WERI-Rb-1 (cell line): Measurements from ENCODE around the gene ZMAT3.
"Not testable (repeated sequence)": the region's sequence is repeated elsewhere in the genome, so short reads cannot be mapped to it uniquely, and the experiment has no call there.

Experiments used
- DNase-seq: peaks from one replicate; pipeline ENCODE4 v3.0.0-alpha.2; 2020
- H3K27ac ChIP-seq: fragments of 250-450 bp; sonication (Bioruptor Pico); 2 replicates; pipeline ENCODE4 v1.5.1; 2020; ENCODE audit warnings: mild to moderate bottlenecking, moderate library complexity
- H3K27me3 ChIP-seq: fragments of 250-450 bp; sonication (Bioruptor Pico); 2 replicates; pipeline ENCODE4 v1.5.1; 2021; ENCODE audit warnings: mild to moderate bottlenecking, low read depth, moderate library complexity; ENCODE audit not compliant: insufficient read depth, severe bottlenecking
- H3K36me3 ChIP-seq: fragments of 250-450 bp; sonication (Bioruptor Pico); 2 replicates; pipeline ENCODE4 v1.5.1; 2020; ENCODE audit warnings: mild to moderate bottlenecking, moderate library complexity
- H3K4me3 ChIP-seq: 2 replicates; pipeline ENCODE4 v1.5.1; 2011; ENCODE audit warnings: low read depth, mild to moderate bottlenecking, control low read depth, low read length
- H3K9me3 ChIP-seq: fragments of 250-450 bp; sonication (Bioruptor Pico); 2 replicates; pipeline ENCODE4 v1.5.1; 2021; ENCODE audit warnings: mild to moderate bottlenecking, moderate library complexity; ENCODE audit not compliant: severe bottlenecking
- CTCF ChIP-seq: IDR thresholded peaks from 2 replicates; pipeline ENCODE4 v1.5.1; 2011; ENCODE audit warnings: low read depth, mild to moderate bottlenecking, control low read depth, inconsistent platforms, low read length

Gene ZMAT3

GRCh38 chr3:179071323-179072099 lies at the start of gene ZMAT3:
TSS of gene ZMAT3 (minus strand) at chr3:179071809. CDS start at chr3:179067752, 4,057 bp downstream.
- peak within 1 kb of the TSS; percentile 66 for H3K4me3 ChIP-seq
- H3K36me3 ChIP-seq: peaks cover 13% of the 10 kb centered on the region
- peak within 1 kb of the TSS; percentile 80 for H3K27ac ChIP-seq
- 0 out of 2 replicates have a peak, but pooled peaks have one; percentile 4 for TF ChIP-seq CTCF
- no peaks in the 10 kb centered on the region for H3K9me3 ChIP-seq
- H3K27me3 ChIP-seq: no peaks in the 10 kb centered on the region
- peak; percentile 83 for DNase-seq

- DNase-seq: no peak
- H3K27me3 ChIP-seq: no peaks in the 10 kb centered on the region
- TF ChIP-seq CTCF: no peak
- no peak overlapping the region for H3K27ac ChIP-seq
- H3K4me3 ChIP-seq: no peak overlapping the region
- peaks cover 2% of the 10 kb centered on the region for H3K9me3 ChIP-seq
- no peaks in the 10 kb centered on the region for H3K36me3 ChIP-seq
Measured at GRCh38 chr3:179116816-179117215, 45.2 kb upstream of the ZMAT3 start.

- not testable (repeated sequence) for H3K27ac ChIP-seq, H3K27me3 ChIP-seq, DNase-seq, H3K9me3 ChIP-seq, H3K36me3 ChIP-seq, H3K4me3 ChIP-seq
Measured at GRCh38 chr3:179115444-179115843, 43.8 kb upstream of the ZMAT3 start.

GRCh38 chr3:179113903-179114302 lies 42.3 kb upstream of the ZMAT3 start:
- no peak for DNase-seq
- Histone ChIP-seq H3K36me3 (no peaks in the 10 kb centered on the region), H3K9me3 (peaks cover 2% of the 10 kb centered on the region), H3K27me3 (no peaks in the 10 kb centered on the region), H3K4me3 (no peak overlapping the region), H3K27ac (no peak overlapping the region)
- no peak for TF ChIP-seq CTCF

GRCh38 chr3:179108086-179108485 lies 36.5 kb upstream of the ZMAT3 start:
- no peak for TF ChIP-seq CTCF
- H3K27ac ChIP-seq: no peak overlapping the region
- no peaks in the 10 kb centered on the region for H3K36me3 ChIP-seq
- H3K4me3 ChIP-seq: no peak overlapping the region
- no peak for DNase-seq
- no peaks in the 10 kb centered on the region for H3K27me3 ChIP-seq
- peaks cover 2% of the 10 kb centered on the region for H3K9me3 ChIP-seq

GRCh38 chr3:179107617-179108016 lies 36.0 kb upstream of the ZMAT3 start:
- Histone ChIP-seq H3K27me3 (no peaks in the 10 kb centered on the region), H3K36me3 (no peaks in the 10 kb centered on the region), H3K4me3 (no peak overlapping the region), H3K27ac (no peak overlapping the region), H3K9me3 (no peaks in the 10 kb centered on the region)
- DNase-seq: no peak
- no peak for TF ChIP-seq CTCF
